NCI-H510A (cell line): ENCODE measurements around the gene MYMK.

Experiments
- DNase-seq: peaks from one replicate; lab custom pipeline; 2025; lab: John Stamatoyannopoulos, UW

Gene MYMK

DNA sequence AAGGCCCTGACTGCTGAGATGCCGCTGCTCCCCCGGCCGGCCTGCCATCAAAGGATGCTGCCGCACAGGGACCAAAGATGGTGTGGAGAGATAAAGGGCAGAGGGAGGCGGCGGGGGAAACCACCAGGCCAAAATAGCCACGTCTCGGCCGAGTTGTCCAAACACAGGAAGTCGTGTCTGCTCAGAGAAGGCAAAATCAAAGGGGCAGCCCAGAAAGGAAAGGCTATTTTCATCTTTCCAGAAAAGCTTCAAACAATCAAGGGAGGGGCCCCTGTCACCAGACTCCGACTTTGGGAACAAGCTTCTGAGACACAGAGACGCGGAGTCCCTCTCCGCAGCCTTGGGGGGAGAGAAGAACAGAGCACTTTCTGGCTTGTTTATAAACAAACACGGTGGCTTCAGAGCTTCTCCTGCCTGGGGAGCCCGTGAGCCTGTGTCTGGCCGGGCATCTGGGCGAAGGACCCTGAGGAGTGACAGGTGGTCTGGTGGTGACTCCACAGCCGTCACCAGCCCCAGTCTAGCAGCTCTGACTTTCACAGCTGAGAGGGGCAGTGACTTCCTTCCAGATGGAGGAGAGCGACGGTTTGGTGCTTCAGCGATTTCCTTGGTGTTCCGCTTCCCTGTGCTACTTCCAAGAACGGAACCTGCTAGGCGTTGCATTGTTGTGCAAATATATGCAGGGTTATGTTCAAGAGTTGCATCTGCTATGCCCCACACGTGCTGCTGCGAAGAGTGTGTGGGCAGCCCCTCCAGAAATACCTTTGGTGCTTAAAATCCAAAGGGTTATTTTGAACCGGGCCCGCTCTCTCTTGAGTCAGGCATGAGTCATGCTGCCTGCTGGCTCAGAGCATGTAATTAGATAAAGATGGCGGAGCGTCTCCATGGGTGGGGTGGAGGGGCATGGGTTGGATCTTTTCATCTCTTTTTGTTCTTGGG, 33.7 kb upstream of the MYMK start:
- DNase-seq, result no peak

DNA sequence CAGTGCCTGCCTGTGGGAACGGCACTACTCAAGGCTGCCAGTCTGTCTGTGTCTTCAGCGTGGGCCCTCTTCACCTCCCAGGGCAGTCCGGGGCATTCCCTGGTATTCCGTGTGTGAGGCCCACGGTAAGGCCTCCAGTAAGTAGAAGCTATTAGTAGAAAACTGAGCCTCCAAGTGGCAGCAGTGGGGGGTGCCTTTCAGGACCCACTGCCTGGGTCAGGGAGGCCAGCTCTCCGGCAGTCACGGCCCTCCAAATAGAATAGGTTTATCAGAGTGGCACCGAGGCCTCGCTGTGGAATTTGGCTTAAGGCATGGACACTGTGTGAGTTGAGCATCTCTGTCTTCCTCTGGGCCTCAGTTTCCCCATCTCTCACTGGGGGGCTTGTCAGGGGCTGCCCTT, 32.8 kb upstream of the MYMK start:
- no peak for DNase-seq

DNA sequence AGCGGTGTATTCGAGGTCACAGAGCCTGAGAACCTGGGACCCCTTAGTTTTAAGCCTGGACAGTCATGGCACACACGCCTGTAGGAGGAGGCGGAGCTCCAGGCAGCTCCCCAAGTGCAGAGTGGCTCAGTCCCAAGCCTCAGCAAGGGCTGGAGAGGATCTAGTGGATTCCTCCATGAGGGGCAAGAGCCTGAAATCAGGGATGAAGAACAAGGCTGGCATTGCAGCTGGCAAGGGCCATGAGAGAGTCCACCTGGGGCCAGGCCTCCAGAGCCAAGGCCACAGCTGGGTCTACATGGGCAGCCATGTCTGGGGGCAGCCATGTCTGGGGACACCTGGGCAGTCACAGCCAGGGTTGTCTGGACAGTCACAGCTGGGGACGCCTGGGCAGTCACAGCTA, 31.6 kb upstream of the MYMK start:
- no peak for DNase-seq

DNA sequence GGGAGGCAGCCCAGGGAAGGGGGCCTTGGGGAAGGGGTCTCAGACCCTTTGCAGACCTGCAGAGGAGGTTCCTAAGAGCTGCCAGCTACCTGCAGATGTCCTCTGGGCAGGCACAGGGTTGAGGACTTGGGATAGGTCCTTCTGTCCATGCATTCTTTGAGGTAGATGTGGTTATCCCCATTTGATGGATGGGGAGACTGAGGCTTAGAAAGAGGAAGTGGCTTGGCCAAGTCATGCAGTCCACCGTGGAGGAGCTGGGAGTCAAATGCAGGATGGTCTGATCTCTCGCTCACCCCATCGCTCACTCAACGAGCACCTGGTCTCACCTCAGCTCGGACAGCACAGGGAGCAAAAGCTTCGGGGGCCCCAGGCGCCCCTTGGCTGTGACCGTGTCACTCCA, 30.0 kb upstream of the MYMK start:
- no peak for DNase-seq

DNA sequence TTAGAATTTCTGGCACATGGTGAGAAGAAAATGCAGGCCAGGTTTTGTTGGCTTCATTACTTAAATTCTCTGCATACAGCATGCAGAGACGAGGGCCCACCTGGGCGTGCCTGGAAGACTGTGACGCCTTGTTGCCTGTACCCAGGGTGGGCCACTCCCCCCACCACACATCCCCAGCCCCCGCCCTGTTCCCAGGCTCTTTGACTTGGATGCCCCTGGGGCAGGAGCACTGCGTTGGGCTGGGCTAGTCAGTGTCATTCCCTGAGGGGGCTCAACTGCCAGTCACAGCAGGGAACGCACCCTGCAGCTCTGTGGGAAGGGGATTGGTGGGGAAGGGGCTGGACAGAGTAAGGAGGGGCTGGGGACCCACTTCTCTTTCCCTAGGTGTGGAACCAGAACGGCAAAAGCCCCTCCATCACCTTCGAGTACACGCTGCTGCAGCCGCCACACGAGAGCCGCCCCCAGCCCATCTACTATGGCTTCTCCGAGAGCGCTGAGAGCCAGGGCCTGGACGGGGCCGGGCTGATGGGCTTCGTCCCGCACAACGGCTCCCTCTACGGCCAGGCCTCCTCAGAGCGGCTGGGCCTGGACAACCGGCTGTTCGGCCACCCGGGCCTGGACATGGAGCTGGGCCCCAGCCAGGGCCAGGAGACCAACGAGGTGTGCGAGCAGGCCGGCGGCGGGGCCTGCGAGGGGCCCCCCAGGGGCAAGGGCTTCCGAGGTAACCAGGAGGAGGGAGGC, 29.4 kb upstream of the MYMK start:
- no peak for DNase-seq

DNA sequence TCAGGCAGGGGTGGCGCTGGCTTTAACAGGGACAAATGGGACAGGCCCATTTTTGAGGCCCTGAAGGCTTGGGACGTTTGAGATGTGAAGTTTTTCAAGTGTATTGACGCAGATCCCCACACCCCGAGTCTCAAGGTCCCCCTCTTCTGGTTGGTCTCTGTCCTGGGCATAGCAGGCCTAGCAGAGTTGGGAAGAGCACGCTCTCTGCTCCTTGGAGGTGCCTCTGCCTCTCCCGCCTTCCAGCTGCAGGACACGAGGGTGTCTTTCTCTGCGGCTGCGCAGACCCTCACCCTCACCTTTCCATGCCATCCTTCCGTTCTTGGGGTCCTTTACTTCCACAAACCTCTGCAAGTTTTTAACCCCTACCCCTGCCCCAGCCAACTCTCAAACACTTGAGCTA, 28.4 kb upstream of the MYMK start:
- no peak for DNase-seq

DNA sequence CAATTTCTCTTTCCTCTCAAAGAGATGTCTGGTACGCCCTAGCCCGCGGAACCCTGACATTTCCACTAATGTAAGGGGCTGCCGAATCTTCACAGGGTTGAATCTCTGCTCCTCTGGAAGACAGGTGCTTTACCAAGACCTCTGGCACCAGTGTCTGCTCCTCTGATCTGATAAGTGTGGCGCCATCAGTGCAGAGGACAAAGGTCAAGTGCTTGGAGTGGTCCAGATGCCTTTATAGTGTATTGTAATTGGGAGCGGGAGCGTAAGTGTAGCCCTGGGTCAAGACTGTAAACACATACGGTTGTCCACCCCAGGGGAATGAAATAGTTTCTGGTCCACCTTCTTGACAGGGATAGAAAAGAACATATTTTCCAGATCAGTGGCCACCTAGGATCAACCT, 27.5 kb upstream of the MYMK start:
- DNase-seq, result no peak

DNA sequence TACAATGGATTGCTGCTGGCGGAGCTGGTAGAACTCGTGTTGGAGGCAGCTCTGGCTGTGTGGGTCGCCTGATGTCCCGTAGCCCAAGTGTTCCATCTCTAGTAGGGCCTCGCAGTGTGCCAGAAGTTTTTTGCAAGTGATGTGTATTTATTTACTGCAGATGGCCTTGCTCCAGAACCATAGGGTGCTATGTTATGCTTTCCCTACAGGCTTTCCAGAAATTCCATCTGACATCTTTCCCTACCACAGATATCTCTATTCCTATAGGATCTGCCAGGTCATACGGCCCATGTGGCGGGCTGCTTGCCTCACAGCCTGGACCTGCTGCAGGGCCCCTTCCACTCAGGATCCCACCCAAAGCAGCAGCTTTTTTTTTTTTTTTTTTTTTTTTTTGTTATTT, 26.7 kb upstream of the MYMK start:
- DNase-seq, result no peak

DNA sequence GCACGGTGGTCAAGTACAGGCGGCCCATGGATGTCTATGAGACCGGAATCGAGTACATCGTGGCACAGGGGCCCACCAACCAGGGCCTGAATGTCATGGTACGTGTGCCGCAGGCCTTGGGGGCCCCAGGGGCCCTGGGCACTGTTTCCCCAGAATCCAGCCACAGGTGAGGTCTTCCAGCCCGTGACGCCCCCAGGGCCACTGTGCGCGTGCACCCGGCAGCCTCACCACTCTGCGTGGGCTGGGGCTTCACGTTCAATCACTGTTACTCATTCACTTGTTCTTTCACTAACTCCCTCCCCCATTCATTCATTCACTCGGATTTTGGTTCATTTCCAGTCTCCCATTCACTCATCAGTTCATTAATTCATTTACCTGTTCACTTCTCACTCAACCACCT, 22.4 kb upstream of the MYMK start:
- no peak for DNase-seq

DNA sequence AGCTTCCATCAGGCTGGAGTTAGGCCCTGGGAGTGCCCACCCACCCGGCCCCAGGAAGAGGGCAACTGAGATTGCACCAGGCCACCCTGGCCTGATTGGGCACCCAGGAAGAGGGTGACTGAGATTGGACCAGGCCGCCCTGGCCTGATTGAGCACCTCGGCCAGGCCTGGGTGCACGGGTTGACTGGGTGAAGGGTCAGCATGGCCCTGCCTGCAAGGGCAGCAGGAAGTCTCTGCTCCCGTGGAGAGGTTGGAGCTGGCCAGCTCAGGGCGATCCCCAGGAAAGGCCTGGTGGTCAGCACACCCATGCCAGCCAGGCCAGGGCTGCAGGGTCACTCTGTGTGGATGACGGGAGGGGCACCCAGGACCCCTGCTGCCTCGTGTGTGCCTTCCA, 21.5 kb upstream of the MYMK start:
- DNase-seq, result no peak

DNA sequence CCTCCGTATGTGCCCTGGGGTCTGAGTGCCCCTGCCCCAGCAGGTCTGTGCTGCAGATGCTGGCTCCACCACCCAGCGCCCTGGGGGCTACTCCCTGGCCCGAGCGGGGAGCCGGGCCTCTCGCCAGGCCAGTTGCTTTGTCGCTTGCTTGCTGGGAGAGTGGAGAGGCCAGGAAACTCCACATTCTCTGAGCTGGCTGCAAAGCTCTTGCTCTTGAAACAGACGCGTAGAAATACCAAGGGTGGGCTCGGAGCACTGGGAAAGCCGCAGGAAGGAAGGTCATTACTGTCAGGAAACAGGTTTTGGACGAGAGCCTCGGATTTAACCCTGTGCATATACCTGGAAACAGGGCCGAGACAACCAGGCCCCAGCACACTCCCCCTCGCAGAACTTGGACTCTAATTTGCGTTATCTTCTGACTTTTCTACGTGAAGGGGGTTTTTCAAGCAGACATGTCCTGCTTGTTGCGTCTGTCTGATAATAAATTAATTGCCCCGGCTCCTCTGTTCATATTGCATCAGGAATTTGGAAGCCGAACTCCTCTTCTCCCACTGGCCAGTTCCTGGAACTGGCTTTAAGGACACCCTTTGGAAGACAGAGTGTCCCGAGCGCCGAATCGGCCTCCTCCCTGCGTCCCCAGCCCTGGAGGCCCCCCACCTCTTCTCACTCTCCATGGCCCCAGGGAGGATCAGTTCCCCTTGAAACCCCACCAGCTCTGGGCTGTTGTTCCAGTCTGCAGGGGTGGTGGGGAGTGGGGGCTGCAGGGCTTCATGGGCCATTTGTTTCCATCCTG, 20.9 kb upstream of the MYMK start:
- no peak for DNase-seq

DNA sequence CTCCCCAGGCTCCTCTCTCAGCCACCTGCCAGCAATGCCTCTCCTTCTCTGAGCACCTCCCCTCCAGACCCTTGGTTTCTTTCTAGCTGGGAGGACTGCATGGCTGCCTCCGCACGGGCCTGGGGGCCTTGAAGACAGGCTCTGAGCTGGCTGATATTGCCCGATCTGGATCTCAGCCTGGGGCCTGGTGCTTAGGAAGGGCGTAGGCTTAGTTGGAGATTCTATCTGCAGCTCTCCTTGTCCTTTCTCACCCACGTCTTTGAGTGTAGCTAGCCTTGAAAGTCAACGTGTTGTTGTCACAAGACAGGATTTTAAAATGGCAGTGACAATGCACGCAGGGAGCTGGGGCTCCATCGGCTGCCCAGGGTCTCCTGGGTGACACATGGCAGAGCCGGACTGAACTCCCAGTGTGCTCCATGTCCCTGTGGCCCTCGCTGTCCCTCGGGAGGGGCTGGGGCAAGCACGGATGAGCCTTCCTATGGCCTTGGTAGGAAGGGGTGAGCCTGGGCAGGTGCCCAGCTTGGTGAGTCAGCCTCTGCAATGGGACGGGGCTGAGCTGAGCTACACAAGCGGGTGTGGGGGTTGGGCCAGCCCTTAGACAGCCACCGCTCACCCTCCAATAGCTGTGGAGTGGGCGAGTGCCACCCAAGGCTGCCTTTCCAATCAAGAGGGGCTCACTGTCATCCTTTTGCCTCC, 19.2 kb upstream of the MYMK start:
- DNase-seq, result no peak

DNA sequence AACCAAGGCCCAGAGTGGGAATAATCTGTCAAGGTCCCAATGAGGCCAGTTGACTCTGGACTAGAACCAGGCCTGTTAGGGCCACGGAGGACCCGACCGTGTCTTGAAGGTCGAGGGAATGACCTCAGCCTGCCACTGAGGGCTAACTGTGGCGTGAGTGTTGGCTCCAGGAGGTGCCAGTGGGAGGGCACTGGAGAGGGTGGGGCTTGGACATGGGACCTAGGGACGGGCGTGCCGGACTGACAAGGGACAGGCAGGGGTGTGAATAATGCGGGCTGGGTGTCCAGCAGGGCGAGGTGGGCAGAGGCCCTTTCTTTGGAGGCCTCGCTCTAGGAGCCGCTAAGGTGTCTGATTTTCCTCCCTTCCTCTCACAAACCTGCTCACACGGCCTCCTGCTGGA, 17.2 kb upstream of the MYMK start:
- DNase-seq, result no peak

DNA sequence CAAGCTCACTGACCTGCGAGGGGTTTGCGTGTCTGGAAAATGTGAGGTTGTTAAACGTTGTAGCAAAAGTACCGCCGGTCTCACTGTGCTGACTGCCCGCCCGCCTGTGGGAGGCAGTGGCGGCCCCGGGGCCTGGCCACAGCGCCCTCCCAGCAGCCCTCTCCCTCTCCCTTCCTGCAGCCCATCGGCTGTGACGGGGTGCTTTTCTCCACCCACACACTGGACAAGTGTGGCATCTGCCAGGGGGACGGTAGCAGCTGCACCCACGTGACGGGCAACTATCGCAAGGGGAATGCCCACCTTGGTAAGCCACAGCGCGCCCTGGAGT, 15.9 kb upstream of the MYMK start:
- DNase-seq, result no peak

DNA sequence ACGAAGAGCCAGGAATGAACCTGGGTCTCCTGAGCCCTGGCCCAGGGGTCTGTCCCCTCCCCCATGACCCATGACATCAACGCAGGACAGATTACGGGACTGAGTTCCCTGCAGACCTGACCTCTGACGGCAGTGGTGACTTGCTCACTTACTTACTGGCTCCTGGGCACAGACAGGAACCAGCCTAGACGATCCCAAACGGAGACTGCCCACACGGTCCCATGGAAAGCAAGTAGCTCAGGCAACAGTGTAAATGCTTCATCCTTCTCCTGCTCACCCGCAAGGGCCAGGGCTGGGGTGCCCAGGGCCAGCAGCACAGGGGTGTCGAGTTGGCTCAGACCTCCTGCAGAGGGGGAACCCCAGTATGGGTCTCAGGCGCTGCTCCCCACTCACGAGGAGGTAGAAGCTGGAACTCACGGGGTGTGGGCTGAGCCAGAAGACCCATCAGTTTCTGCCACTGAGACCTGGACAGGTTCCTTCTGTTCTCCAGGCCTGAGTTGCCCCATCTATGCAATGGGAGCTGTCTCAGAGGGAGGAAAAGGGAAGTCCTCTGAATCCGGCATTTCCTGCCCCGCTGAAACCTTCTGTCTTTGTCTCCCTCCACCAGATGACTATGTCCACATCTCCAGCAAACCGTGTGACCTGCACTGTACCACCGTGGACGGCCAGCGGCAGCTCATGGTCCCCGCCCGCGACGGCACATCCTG, 15.4 kb upstream of the MYMK start:
- no peak for DNase-seq

DNA sequence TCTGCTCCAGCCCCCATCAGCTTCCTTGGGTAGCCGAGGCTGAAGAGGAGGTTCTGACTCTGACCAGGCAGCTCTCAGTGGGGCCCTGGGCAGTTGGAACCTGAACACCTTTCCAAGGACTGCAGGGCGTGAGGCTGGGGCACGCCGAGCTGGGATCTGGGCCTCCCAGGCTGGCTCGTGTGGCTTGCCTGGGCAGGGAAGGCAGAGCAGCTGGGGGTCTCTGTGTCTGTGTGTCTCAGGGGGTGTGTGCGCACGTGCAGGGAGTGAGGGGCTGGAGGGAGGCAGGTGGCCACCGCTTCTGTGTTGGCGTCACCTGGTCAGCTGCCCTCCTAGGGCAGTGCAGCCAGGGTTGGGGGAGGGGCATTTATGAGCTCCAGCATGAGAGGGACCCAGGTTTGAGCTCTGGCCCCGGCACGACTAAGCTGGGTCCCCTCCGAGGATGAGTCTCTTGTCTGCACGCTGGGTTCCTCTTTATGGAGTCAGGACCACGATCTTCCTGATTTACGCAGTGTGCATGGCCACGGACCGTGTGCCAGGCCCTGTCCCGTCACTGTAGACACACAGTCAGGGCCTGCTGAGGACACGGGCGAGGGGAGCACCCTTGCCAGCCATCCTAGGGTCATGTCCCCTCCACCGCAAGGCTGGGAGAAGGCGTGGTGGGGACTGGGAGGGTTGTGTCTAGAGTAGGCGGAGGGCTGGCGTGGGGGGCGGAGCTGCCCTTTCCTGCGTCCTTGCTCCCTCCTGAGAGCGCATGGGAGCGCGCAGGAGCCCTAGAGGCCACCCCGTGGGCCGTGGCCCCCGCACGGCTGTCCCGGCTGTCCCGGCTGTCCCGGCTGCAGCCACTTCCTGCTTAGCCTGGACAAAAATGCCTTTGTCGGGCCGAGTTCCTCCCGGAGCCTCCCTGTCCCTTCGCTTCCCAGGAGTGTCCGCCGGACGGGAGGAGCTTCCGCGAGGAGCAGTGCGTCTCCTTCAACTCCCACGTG, 14.4 kb upstream of the MYMK start:
- DNase-seq, result no peak

DNA sequence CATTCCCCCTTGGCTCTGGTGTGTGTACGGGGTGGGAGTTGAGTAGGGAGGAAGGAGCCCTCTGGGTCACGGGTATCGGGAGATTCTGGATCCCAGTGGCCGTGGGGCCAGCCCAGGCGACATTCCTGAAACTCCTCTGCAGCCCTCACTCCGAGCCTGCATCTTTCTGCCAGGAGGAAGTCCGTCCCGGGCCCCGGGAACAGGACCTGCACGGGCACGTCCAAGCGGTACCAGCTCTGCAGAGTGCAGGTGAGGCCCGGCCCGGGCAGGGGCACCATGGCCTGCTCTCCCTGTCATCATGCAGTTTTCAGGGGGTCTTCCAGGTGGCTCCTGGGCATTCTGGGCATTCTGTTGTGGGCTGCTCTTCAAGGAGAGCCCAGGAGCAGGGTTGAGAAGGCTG, 13.4 kb upstream of the MYMK start:
- no peak for DNase-seq

DNA sequence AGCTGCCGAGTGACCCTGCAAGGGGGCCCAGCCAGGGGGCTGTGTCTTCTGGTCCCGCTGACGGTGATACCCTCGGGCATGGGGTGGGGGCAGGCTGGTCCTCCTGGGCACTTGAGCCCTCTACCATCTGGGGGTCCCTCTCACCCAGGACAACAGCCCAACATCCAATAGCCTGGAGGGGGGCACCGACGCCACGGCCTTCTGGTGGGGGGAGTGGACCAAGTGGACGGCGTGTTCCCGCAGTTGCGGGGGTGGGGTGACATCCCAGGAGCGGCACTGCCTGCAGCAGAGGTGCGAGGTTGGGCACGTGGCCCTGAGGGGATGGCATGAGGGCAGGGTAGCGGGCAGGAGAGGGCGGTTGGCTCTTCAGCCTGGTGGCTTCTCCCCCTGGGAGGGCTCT, 12.5 kb upstream of the MYMK start:
- DNase-seq, result no peak

DNA sequence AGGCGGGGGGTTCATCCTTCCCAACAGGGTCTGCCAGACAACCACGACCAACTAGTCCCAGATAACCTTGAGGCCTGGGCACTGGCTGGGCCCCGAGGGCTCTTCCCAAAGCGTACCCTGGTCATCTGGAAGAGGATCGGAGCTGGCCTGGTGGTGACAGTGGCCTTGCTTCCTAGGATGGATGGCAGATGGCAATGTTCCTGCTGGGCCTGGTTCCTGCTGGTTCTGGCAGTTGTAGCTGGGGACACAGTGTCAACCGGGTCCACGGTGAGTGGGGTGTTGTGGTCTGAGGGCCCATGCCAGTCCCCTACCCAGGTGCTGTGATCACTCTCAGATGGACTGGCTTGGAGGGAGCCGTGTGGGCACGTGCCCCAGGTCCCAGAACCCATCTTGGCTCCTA, 11.8 kb upstream of the MYMK start:
- no peak for DNase-seq

DNA sequence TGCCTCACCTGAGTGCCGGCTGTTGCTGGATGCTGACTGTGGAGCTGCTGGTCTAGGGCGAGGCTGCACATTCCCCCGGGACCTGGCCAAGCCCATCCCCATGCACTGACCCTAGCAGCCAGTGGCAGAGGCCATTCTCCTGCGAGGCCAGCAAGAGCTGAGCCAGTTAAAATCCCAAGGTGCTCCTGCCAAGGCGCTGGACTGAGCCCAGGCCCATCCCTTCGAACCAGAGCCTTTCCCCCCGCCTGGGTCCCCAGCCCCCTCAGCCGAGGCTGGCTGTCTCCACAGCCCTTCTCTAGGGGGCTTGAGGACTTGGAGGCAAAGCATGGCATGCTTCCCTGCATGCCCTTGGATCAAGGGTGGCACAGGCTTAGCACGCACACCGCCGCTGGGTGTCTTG, 11.3 kb upstream of the MYMK start:
- no peak for DNase-seq
